HEK293 (cell line): ENCODE results near the gene TFE3.

Source experiments
- GLIS2 ChIP-seq: fragments of 450-650 bp; formaldehyde crosslinking; IDR thresholded peaks from 2 replicates; pipeline ENCODE4 v1.5.1; 2016; ENCODE audit warnings: missing biosample characterization, missing genetic modification characterization
- HIC1 ChIP-seq: fragments of 450-650 bp; formaldehyde crosslinking; IDR thresholded peaks from 2 replicates; pipeline ENCODE4 v1.5.1; 2016; ENCODE audit warnings: missing biosample characterization, missing genetic modification characterization
- HOXA7 ChIP-seq: sonication (generic); formaldehyde crosslinking; IDR thresholded peaks from 2 replicates; pipeline ENCODE4 v1.8.1; 2022; ENCODE audit warnings: missing genetic modification reagents, borderline replicate concordance
- KLF16 ChIP-seq: fragments of 450-650 bp; formaldehyde crosslinking; IDR thresholded peaks from 2 replicates; pipeline ENCODE4 v1.5.1; 2017; ENCODE audit warnings: missing biosample characterization, missing genetic modification characterization
- ZBTB11 ChIP-seq: fragments of 450-650 bp; formaldehyde crosslinking; conservative IDR thresholded peaks from 2 replicates; pipeline ENCODE4 v1.5.1; 2016; ENCODE audit warnings: low read depth, missing biosample characterization, missing genetic modification characterization
- ZBTB7A ChIP-seq: fragments of 450-650 bp; formaldehyde crosslinking; IDR thresholded peaks from 2 replicates; pipeline ENCODE4 v1.5.1; 2016; ENCODE audit warnings: low read depth, missing biosample characterization, missing genetic modification characterization
- ZNF248 ChIP-seq: fragments of 450-650 bp; formaldehyde crosslinking; IDR thresholded peaks from 2 replicates; pipeline ENCODE4 v1.5.1; 2017; ENCODE audit warnings: missing biosample characterization, missing genetic modification characterization
- ZNF280C ChIP-seq: fragments of 450-650 bp; formaldehyde crosslinking; IDR thresholded peaks from 2 replicates; pipeline ENCODE4 v1.5.1; 2016; ENCODE audit warnings: missing biosample characterization, missing genetic modification characterization
- ZNF280D ChIP-seq: fragments of 450-650 bp; formaldehyde crosslinking; IDR thresholded peaks from 2 replicates; pipeline ENCODE4 v1.5.1; 2016; ENCODE audit warnings: missing biosample characterization, missing genetic modification characterization
- ZNF341 ChIP-seq: fragments of 450-650 bp; formaldehyde crosslinking; IDR thresholded peaks from 2 replicates; pipeline ENCODE4; 2016; ENCODE audit warnings: low read depth, missing biosample characterization, missing genetic modification characterization
- ZNF433 ChIP-seq: fragments of 450-650 bp; formaldehyde crosslinking; IDR thresholded peaks from 2 replicates; pipeline ENCODE4 v1.5.1; 2016; ENCODE audit warnings: missing biosample characterization, missing genetic modification characterization, low read depth
- ZNF561 ChIP-seq: fragments of 450-650 bp; IDR thresholded peaks from 2 replicates; pipeline ENCODE4 v1.5.1; 2018; ENCODE audit warnings: missing biosample characterization, missing genetic modification characterization, borderline replicate concordance
- ZNF610 ChIP-seq: fragments of 450-650 bp; formaldehyde crosslinking; IDR thresholded peaks from 2 replicates; pipeline ENCODE4 v1.5.1; 2016; ENCODE audit warnings: missing biosample characterization, missing genetic modification characterization, borderline replicate concordance
- ZNF791 ChIP-seq: fragments of 450-650 bp; formaldehyde crosslinking; IDR thresholded peaks from 2 replicates; pipeline ENCODE4 v1.5.1; 2016; ENCODE audit warnings: missing biosample characterization, missing genetic modification characterization
- ZSCAN23 ChIP-seq: fragments of 450-650 bp; formaldehyde crosslinking; IDR thresholded peaks from 2 replicates; pipeline ENCODE4 v1.5.1; 2016; ENCODE audit warnings: missing biosample characterization, missing genetic modification characterization
- TF ChIP-seq, protein P1 (sequence below): fragments of 450-650 bp; formaldehyde crosslinking; IDR thresholded peaks from 2 replicates; pipeline ENCODE4 v1.5.1; 2016; ENCODE audit warnings: missing biosample characterization, missing genetic modification characterization
- TF ChIP-seq, protein P2 (sequence below): fragments of 450-650 bp; formaldehyde crosslinking; IDR thresholded peaks from 2 replicates; pipeline ENCODE4 v1.5.1; 2016; ENCODE audit warnings: missing biosample characterization, missing genetic modification characterization
- TF ChIP-seq, protein P3 (sequence below): fragments of 450-650 bp; formaldehyde crosslinking; optimal IDR thresholded peaks from 2 replicates; pipeline ENCODE3; 2016; ENCODE audit warnings: missing biosample characterization, mild to moderate bottlenecking, missing genetic modification characterization

The TFE3 gene

GRCh38 chrX:49043220-49043986 is at the start of gene TFE3 (continued):
- TF ChIP-seq ZBTB11 (tag by site-specific recombination), result no peak
- TF ChIP-seq ZNF433, result no peak
- TF ChIP-seq HIC1 (tag by site-specific recombination), result no peak
- 0 out of 2 replicates have a peak, but pooled peaks have one; percentile 17 for TF ChIP-seq ZNF561 (tag by site-specific recombination)
- no peak for TF ChIP-seq HOXA7 (CRISPR knock-in tag)
- TF ChIP-seq, protein P1, sequence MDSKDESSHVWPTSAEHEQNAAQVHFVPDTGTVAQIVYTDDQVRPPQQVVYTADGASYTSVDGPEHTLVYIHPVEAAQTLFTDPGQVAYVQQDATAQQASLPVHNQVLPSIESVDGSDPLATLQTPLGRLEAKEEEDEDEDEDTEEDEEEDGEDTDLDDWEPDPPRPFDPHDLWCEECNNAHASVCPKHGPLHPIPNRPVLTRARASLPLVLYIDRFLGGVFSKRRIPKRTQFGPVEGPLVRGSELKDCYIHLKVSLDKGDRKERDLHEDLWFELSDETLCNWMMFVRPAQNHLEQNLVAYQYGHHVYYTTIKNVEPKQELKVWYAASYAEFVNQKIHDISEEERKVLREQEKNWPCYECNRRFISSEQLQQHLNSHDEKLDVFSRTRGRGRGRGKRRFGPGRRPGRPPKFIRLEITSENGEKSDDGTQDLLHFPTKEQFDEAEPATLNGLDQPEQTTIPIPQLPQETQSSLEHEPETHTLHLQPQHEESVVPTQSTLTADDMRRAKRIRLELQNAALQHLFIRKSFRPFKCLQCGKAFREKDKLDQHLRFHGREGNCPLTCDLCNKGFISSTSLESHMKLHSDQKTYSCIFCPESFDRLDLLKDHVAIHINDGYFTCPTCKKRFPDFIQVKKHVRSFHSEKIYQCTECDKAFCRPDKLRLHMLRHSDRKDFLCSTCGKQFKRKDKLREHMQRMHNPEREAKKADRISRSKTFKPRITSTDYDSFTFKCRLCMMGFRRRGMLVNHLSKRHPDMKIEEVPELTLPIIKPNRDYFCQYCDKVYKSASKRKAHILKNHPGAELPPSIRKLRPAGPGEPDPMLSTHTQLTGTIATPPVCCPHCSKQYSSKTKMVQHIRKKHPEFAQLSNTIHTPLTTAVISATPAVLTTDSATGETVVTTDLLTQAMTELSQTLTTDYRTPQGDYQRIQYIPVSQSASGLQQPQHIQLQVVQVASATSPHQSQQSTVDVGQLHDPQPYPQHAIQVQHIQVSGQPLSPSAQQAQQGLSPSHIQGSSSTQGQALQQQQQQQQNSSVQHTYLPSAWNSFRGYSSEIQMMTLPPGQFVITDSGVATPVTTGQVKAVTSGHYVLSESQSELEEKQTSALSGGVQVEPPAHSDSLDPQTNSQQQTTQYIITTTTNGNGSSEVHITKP, result no peak
- no peak for TF ChIP-seq ZNF280D (tag by site-specific recombination)
- no peak for TF ChIP-seq ZNF248
- TF ChIP-seq ZNF280C, result no peak
- peak; percentile 79 for TF ChIP-seq GLIS2 (tag by site-specific recombination)
- TF ChIP-seq ZNF791 (tag by site-specific recombination), result no peak
- TF ChIP-seq, protein P2, sequence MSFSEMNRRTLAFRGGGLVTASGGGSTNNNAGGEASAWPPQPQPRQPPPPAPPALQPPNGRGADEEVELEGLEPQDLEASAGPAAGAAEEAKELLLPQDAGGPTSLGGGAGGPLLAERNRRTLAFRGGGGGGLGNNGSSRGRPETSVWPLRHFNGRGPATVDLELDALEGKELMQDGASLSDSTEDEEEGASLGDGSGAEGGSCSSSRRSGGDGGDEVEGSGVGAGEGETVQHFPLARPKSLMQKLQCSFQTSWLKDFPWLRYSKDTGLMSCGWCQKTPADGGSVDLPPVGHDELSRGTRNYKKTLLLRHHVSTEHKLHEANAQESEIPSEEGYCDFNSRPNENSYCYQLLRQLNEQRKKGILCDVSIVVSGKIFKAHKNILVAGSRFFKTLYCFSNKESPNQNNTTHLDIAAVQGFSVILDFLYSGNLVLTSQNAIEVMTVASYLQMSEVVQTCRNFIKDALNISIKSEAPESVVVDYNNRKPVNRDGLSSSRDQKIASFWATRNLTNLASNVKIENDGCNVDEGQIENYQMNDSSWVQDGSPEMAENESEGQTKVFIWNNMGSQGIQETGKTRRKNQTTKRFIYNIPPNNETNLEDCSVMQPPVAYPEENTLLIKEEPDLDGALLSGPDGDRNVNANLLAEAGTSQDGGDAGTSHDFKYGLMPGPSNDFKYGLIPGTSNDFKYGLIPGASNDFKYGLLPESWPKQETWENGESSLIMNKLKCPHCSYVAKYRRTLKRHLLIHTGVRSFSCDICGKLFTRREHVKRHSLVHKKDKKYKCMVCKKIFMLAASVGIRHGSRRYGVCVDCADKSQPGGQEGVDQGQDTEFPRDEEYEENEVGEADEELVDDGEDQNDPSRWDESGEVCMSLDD (tag by site-specific recombination), result peak; percentile 79
- TF ChIP-seq KLF16 (tag by site-specific recombination), result peak; percentile 82; the same call in 1 of the 2 replicates
- TF ChIP-seq ZNF341 (tag by site-specific recombination), result no peak
- no peak for TF ChIP-seq ZBTB7A (tag by site-specific recombination)
- TF ChIP-seq ZSCAN23 (tag by site-specific recombination), result no peak
- TF ChIP-seq ZNF610 (tag by site-specific recombination), result peak; percentile 32; the same call in 1 of the 2 replicates
- TF ChIP-seq, protein P3, sequence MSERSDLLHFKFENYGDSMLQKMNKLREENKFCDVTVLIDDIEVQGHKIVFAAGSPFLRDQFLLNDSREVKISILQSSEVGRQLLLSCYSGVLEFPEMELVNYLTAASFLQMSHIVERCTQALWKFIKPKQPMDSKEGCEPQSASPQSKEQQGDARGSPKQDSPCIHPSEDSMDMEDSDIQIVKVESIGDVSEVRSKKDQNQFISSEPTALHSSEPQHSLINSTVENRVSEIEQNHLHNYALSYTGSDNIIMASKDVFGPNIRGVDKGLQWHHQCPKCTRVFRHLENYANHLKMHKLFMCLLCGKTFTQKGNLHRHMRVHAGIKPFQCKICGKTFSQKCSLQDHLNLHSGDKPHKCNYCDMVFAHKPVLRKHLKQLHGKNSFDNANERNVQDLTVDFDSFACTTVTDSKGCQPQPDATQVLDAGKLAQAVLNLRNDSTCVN, result peak; percentile 43
